Sigmoid colon (tissue), 4 donors: Measurements from ENCODE around the gene C2CD2.

Experiments used
- POLR2A ChIP-seq, 2 donors: fragments of 450-650 bp; IDR thresholded peaks; one replicate each; pipeline ENCODE4 v1.6.1; 2016; ENCODE audit warnings: antibody characterized with exemption in 2 of 2, mild to moderate bottlenecking in 2 of 2, moderate library complexity in 2 of 2
- POLR2AphosphoS5 ChIP-seq, 4 donors: sonication (generic); formaldehyde crosslinking; IDR thresholded peaks; one replicate each; pipeline ENCODE4 v1.6.1; 2017; ENCODE audit warnings: antibody characterized with exemption in 4 of 4
- TF ChIP-seq, protein P1 (sequence below), 4 experiments: fragments of 450-650 bp in 3 of 4; fragments of 200-600 bp in 1 of 4; IDR thresholded peaks; one replicate each; pipeline ENCODE4 v1.5.1; 2016 to 2019; ENCODE audit warnings: antibody characterized with exemption in 4 of 4, mild to moderate bottlenecking in 3 of 4, moderate library complexity in 2 of 4

DNA sequence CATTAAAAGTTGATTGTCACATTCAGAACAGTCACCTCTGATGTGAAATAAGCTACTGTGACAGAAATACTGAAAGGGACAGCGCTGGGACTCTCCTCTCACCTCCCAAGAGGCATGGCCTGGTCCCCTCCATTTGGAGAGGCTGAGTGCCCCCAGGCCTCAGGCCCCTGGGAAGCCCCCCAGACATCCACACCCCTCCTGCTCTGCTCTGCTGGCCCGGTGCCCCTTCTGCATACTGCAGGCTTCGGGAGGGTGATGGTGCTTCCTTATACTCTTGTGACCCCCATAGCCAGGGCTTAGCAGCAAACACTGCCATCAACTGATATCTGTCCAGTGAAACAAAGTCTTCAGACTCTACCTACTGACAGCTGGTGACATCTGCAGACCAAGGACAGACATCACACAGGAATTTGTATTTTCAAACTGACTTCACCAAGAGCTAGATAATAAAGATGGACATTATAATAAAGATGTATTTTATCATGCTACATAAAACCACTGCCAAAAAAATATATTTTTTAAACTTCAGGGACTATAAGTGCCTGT is 36.9 kb downstream of the C2CD2 start:
- TF ChIP-seq, protein P1, sequence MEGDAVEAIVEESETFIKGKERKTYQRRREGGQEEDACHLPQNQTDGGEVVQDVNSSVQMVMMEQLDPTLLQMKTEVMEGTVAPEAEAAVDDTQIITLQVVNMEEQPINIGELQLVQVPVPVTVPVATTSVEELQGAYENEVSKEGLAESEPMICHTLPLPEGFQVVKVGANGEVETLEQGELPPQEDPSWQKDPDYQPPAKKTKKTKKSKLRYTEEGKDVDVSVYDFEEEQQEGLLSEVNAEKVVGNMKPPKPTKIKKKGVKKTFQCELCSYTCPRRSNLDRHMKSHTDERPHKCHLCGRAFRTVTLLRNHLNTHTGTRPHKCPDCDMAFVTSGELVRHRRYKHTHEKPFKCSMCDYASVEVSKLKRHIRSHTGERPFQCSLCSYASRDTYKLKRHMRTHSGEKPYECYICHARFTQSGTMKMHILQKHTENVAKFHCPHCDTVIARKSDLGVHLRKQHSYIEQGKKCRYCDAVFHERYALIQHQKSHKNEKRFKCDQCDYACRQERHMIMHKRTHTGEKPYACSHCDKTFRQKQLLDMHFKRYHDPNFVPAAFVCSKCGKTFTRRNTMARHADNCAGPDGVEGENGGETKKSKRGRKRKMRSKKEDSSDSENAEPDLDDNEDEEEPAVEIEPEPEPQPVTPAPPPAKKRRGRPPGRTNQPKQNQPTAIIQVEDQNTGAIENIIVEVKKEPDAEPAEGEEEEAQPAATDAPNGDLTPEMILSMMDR (IDR thresholded peaks at IDR 0.05), result no peak
- no peak for TF ChIP-seq POLR2AphosphoS5 (IDR thresholded peaks at IDR 0.05)
- no peak for TF ChIP-seq POLR2A (IDR thresholded peaks at IDR 0.05)
